ENCODE data around the gene PRR29.
A peak's percentile ranks its signal among the peaks of the same experiment; 100 is the strongest.

Gene PRR29

DNA sequence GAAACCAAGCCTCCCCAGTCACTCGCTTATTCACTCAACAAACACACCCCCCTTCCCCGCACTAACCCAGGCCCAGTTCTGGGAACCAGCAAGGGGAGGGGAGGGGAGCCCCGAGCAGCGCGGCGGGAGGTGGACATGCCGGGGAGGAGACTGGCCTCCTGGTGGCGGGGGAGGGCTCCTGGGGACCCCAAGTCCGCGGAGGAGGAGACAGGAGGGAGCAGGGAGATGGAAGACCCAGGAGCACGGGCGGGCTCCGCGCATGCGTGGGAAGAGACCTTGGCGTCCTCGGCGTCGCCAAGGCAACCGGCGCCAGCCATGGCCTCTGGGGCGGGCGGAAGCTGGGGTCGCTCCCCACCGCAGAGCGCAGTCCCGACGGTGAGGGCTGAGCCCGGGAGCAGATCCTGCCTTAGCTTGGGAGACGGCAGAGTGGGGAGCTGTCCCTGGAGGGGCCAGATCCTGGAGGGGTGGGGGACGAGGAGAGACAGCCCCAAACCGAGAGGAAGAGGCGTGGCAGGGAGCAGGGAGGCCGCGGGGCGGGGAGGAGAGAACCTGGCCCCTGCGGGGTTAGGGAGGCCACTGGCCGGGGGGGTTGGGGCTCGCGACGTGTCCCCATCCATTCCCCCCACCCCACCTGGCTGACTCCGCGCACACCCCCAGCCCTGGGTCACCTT is at the start of gene PRR29:
Gene PRR29, plus strand, starts transcription at position 302 of the 671 bp plus-strand sequence. Its CDS starts 14 bp downstream, at position 316.
- DNase-seq (ENCODE audit: low read depth in 1 of 2, low spot score in 1 of 2) = peak; percentile 48 to 58

DNA sequence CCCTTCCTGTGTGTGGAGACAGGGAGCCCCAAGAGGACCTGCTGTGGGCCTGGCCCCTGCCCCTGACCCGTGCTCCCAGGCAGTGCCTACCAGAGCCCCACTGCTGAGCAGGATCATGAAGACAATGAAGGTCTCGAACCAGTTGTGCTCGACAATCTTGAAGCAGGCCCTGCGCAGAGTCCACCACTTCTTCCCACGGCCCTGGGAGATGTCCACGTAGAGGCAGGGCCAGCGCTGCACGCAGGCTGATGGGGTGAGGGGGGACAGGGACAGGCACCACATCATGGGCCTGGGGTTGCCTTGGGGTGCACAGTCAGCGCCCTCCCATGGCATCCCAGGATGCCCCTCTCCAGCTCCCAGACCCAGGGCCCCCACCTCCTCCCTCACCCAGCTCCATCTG is 49.6 kb upstream of the PRR29 start:
- DNase-seq (ENCODE audit: low read depth in 1 of 2, low spot score in 1 of 2) = no peak

DNA sequence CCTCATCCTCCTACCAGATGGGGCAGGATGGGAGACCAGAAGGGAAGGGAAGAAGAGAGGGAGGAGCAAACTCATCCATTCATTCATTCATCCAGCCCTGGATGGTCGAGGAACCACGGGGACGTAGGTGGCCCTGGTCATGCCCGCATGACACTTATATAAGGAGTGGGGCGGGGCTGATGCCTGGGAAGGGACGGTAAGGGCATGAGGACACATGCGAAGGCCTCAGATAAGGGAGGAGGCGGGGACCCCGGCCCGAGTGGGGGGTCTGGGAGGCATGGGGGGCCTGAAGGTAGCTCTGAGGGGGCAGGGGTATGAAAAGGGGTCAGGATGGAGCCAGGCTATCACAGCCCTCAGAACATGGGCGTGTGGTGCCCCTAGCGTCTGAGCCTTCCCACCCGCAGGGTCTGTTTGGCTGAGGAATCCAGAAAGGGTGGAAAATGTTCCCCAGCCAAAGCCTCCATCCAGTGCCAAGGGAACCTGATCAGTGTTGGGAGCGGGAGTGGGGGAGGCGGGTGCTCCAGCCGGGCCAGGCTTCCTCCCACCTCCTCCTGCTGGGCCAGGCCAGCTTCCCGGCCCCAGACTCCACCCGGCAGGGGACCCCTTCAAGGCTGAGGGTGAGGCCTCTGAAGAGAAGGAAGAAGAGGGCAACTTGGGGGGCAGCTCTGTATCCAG is 48.4 kb upstream of the PRR29 start:
- no peak for DNase-seq (ENCODE audit: low read depth in 1 of 2, low spot score in 1 of 2)

DNA sequence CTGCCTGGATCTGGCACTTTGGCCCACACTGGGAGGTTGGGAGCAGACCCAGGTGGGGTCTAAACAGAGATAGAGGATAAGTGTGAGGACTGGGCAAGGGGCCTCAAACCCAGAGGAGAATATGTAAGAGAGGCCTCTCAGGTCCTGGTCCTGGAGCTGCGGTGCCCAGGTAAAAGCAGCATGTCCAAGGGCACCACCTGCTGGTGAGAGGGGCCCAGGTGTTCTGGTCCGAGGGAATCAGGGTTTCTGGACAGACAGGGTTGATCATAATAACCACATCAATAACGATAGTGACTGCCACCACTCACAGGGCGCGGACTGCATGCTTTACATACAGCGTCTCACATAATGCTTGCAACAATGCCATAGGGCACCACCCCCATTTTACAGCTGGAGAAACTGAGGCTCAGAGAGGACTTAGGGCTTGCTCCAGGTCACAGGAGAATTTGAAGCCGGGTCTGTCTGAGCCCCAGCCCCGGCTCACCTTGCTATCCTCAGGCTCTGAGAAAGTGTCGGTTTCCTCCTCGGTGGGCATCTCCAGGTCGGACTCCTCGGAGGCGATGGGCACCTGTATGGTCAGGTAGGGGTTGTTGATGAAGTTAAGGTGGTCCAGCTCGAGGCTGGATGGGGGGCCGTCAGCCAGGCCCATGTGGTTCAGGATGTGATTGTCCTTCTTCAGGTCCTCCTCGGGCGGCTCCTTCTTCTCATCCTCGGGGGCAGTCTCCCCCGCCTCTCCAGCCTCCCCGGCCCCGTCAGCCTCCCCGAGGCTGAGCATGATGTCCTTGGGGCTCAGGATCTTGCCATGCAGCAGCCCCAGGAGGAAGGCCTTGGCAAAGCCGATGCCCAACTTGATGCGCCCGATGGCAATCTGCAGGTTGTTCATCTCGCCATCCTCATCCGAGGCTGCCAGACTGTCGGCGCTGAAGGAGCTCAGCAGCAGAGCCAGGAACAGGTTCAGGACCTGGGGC is 46.9 kb upstream of the PRR29 start:
- DNase-seq (ENCODE audit: low read depth in 1 of 2, low spot score in 1 of 2) = no peak

DNA sequence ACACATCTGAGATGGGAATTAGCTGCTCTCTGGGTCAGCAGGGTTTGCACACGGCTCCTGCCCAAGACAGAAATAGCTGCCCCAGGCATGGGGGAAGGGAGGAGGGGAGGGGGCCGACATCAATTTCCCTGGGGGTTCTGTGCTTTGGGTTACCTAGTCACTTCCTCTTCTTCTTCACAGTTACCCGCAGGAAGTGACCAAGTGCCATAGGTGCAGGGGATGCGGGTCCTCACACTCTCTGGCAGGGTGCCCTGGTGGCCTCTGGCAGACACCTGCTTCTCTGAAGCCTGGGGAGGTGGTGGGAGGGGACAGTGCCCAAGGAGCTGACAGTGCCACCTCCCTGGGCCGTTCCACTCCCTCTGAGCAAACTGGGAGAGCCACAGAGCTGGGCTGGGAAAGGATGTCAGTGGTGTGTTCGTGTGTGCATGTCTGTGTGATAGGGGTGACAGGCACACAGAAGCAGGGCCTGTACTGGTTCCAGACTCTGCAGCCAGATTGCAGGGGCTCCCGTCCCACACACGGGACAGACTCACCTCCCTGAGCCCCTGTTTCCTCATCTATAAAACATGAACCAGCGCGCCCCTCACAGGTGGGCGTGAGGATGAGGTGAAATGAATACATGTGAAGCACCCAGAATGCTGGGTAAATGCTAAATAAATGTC is 43.6 kb upstream of the PRR29 start:
- no peak for DNase-seq (ENCODE audit: low read depth in 1 of 2, low spot score in 1 of 2)

DNA sequence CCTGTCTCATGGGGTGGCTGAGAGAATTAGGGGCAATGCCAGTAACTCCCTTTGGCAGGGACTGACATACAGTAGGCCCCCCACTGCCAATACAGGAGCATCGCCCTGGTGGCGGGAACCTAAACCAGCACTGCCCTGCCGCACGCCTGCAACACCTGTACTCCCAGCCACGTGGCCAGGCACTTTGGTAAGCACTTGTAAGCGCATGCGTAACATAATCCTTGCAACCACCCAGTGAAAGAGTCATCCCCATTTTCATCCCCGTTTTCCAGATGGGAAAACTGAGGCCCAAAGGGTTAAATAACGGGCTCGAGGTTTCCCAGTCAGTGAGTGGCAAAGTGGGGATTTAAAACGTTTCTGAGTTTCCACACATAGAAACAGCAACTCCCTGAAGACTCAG is 42.9 kb upstream of the PRR29 start:
- no peak for DNase-seq (ENCODE audit: low read depth in 1 of 2, low spot score in 1 of 2)

DNA sequence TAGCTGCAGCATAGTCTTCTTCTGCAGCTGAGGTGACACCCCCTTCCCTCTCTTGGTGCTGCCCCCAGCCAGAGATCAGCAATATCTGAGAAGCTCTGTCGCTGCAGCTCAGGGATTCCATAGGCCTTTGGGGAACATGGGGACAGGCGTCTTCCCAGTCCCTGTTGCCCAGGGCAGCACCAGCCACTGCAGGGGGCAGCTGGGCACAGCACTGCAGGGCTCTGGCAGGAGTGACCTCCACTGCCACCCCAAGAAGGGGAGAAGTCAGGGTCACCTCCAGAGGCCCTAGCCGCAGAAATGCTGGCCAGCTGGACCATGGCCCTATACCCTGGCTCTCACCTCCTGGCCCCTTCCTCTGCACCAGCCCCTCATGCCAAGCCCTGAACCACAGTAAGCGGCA is 42.4 kb upstream of the PRR29 start:
- DNase-seq (ENCODE audit: low read depth in 1 of 2, low spot score in 1 of 2) = no peak

DNA sequence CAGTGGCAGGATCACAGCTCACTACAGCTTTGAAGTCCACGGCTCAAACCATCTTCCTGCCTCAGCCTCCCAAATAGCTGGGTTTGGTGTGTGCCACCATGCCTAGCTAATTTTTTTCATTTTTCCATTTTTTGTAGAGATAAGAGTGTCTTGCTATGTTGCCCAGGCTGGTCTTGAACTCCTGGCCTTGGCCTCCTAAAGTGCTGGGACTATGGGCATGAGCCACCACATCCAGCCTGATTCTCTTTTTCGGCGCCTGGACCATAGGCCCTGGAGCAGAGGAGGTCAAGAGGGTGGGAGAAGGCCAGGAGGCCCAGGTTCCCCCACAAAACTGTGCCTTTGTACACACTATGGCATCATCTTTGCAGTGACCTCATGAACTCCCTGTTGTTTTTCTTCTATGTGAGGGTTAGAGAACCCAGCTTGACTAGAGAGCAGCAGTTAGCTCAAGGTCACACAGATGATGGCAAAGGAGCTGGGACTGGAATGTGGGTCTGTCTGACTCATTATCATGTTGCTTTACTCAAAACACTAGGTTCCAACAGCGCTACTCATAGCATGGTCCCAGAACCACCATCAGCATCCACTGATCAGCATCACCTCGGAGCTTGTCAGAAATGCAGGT is 41.7 kb upstream of the PRR29 start:
- no peak for DNase-seq (ENCODE audit: low read depth in 1 of 2, low spot score in 1 of 2)

DNA sequence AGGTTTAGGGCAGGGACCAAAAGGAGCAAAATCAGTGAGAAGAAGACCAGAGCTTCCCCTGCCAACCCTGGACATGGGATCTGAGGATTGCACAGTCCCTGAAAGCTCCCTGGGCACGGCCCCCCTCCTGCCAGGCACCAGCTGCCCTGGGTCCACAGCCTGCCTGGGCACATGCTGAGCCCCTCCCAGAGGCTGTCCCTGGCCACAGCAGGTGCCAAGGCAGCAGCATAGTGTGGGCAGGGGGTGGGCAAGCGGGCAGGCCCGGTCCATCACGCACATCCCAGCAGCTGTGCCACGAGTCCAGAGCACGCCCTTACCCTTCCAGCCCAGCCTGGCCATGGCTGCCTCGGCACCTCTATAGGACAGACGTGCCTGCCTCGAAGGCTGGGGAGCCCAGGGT is 38.1 kb upstream of the PRR29 start:
- no peak for DNase-seq (ENCODE audit: low read depth in 1 of 2, low spot score in 1 of 2)

DNA sequence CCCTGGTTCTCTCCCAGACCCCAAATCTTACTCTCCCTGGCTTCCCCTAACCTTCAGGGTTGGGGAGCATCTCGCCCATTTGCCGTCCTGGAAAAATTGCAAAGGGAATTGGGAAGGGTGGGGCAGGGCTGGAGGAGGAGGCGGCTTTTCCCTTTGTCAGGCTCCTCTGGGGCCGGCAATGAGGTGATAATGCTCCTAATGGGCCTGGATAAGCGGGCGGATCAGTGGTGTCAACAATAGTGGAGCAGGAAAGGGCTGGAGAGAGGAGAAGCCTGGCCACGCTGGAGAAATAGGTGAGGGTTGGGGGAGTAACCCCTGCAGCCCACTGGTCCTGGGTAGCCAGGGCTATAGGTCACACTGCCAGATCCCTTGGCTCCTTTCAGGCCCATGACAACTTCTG is 37.7 kb upstream of the PRR29 start:
- DNase-seq (ENCODE audit: low read depth in 1 of 2, low spot score in 1 of 2) = no peak

DNA sequence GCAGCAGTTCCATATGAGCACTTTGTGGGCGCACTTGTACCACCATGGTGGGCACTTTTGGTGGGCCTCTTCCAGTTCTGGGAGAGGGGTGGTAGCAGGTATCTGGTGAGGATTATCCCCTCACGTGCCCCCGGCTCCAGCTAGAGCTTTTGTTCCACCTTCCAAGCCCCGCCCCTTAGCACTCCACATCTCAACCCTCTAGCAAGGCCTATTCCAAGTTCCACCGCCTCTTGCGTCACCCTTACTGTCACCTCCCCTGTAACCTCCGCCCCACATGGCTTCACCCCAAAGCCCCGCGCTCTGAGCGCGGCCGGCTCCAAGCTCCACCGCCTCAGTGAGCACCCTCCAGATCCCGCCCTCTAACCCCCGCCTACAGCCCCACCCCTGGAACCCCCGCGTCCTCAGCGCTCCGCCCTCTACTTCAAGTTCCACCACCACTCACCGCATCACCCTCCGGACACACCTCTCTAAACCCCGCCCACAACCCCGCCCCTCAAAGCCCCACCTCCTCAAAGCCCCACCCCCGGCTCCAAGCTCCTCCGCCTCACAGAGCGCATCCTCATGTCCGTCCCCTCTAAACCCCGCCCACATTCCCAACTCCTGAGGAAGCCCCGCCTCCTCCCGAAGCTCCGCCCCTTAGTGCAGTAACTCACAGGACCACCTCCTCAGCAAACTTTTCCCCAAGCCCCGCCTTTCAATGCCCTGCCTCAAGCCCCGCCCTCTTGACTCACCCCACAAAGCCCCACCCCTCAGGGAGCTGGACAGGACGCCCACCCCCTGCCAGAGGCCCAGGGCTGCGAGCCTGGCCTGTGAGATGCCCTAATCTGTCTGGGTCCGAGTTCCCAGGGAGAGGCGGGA is 36.6 kb upstream of the PRR29 start:
- no peak for DNase-seq (ENCODE audit: low read depth in 1 of 2, low spot score in 1 of 2)

DNA sequence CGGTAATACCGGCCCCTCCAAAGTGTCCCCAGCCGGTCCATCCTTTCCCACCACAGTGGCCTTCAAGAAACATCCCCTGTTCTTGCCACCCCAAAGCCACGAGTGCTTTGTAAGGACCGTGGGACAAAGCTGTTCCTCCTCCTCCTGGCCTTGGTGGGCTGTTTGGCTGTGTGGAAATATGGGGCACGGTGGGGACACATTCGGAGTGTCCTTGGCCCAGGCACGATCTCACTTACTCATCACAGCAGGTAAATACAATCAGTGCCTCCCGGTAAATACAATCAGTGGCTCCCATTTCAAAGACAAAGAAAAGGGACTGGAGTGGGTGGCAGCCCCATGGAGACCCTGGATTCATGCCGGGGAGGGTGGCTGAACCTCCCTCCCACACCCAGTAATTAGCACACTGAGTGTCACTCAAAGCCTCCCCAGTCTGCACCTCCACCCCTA is 35.8 kb upstream of the PRR29 start:
- no peak for DNase-seq (ENCODE audit: low read depth in 1 of 2, low spot score in 1 of 2)

DNA sequence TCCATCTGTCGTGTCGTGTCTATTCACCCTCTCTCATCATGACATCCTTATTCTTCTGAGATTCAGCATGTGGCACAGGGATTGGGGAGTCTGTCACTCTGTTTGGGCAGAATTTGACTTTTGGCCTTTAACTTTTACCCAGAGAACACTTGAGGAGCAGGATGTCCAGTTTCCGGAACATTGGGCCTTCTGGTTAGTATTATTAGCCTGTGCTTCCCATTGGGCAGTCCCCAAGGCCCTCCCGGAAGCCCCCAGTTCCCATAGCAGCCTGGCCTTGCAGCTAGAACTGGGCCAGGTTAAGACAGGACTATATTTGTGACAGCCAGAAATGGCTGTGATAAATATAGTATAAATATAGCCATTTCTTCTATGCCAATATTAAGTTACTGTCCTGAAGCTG is 35.0 kb upstream of the PRR29 start:
- DNase-seq (ENCODE audit: low read depth in 1 of 2, low spot score in 1 of 2) = no peak

DNA sequence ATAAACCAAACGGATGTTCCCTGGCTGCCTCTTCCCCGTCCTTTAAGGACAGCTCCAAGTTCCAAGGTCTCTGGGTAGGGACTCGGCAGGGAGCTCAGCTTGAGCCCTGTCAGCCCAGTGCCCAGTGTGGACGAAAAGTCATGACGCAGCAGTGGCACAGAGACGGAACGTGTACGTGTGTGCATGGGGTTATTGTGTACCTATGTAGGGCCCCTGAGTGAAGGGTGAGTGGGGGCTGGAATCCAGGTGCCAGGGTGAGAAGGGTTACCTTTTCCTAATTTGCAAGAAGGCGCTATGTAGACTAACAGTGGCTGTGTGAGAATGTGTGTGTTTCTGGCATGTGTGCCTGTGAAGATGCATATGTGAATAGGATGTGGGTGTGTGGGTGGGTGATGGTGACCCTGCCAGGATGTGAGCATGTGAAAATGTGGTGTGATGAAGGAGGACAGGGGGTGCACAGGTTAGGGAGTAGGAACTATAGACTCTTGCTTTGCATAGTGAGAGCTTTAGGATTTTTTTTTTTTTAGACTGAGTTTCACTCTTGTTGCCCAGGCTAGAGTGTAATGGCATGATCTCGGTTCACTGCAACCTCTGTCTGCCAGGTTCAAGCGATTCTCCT is 31.4 kb upstream of the PRR29 start:
- DNase-seq (ENCODE audit: low read depth in 1 of 2, low spot score in 1 of 2) = no peak

DNA sequence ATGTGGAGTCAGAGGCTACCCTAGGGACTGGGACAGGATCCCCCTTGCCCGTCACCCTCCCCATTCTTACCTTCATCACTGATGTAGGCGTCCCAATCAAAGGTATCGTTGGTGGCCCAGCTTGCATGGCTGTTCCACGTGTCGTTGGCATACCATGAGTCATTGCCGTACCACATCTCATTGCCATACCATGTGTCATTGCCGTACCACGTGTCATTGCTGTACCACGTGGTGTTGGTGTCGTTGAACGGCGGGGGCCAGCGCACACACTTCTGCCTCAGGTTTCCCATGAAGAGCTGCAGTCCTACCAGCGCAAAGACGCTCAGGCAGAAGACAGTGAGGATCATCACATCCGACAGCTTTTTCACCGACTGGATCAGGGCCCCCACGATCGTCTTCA is 30.2 kb upstream of the PRR29 start:
- DNase-seq (ENCODE audit: low read depth in 1 of 2, low spot score in 1 of 2) = no peak

DNA sequence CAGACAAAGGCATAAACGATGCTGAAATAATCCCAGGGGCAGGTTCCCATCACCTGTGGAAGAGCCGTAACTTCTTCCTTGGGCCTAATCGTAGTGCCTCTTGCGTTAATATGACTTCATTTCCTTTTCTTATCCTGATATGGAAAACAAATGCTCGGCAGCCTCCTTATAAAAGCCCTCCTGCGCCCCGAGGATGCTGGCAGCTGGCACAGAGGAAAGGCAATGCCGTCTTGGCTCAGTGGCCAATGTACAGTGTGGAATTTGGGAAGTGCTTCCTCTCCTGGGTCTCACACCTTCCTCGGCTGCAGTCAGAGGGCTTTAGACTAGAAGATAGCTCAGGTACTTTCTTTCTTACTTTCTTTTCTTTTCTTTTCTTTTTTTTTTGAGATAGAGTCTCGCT is 28.9 kb upstream of the PRR29 start:
- no peak for DNase-seq (ENCODE audit: low read depth in 1 of 2, low spot score in 1 of 2)

DNA sequence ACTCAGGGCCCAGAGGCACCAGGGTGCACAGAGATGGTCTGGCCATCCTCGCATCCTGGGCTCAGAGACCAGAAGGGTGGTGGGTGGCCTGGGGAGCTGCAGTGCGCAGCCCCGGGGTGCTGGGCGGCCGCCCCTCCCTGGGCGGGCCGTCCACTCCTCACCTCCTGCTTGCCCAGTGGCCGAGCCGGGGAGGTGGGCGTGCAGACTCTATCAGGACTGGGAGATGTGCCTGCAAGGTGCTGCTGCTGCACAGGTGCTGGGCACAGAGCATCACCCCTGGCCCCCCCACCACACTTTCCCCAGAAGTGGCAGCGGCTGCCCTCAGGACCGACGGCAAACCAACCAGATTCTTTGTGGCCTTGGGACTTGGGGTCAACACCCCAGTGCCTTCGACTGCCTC is 25.4 kb upstream of the PRR29 start, which contains the start of gene SCN4A:
Gene SCN4A, minus strand, starts transcription at position 123 of the 400 bp plus-strand sequence. Its CDS starts 77 bp downstream, at position 46.
- no peak for DNase-seq (ENCODE audit: low read depth in 1 of 2, low spot score in 1 of 2)

DNA sequence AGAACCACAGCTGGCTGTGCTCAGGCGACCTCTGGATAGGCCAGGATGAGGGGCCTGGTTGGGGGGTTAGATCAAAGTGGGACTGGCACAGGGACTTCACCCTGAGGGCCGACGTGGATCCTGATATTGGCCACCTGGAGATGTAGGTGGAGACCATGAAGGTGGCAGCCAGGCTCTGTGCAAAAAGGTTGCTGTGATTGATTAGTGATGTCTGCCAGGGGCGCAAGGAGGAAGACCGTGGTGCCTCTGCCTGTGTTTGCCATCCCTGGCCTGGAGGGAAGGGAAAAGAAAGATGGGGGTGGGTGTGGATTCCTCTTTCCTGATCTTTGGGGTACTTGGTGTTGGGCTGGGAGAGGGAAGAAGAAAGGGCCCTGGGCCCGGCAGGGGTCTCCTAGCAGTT is 24.9 kb upstream of the PRR29 start:
- no peak for DNase-seq (ENCODE audit: low read depth in 1 of 2, low spot score in 1 of 2)

DNA sequence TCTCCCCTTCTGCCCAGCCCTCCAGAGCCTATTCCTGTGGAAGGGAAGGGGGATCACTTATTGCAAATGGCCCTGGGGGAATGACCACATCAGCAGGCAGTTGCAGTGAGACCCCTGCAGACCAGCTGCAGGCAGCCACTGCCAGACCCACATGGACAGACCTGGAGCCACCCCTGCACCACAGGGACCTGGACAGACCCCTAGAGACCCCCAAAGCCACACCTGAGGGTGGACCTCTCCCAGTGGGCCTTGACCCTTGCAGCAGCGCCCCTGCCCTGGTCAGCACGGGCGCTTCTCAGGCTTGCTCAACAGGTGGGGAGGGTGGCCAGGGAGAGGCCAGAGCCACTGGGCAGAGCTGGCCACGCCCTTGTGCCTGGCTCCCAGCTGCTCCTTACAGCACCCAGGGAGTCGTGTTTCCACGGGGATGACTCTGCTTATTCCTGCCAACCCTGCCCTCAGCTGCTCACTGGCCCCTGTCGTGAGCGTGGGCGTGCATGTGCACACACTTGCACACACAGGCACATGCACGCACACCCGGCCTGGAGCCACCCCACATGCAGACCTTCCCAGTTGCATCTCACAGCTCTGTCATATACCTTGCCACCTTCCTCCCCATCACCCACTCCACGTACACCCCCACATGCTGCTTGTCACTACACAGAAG is 24.1 kb upstream of the PRR29 start:
- no peak for DNase-seq (ENCODE audit: low read depth in 1 of 2, low spot score in 1 of 2)

Data from activated T-helper 1 cell treated with anti-CD3 and anti-CD28 coated beads, Interleukin-2, amount 50 U/mL, for 16 hours (primary cell).